Epidermal melanocyte (primary cell): ENCODE data around the gene ELAVL1.
"Not testable (repeated sequence)": the region's sequence is repeated elsewhere in the genome, so short reads cannot be mapped to it uniquely, and the experiment has no call there.

Experiments used
- DNase-seq: peaks from one replicate; pipeline ENCODE4 v3.0.0; 2011; ENCODE audit warnings: low spot score; ENCODE audit not compliant: insufficient read length

Gene ELAVL1

DNA sequence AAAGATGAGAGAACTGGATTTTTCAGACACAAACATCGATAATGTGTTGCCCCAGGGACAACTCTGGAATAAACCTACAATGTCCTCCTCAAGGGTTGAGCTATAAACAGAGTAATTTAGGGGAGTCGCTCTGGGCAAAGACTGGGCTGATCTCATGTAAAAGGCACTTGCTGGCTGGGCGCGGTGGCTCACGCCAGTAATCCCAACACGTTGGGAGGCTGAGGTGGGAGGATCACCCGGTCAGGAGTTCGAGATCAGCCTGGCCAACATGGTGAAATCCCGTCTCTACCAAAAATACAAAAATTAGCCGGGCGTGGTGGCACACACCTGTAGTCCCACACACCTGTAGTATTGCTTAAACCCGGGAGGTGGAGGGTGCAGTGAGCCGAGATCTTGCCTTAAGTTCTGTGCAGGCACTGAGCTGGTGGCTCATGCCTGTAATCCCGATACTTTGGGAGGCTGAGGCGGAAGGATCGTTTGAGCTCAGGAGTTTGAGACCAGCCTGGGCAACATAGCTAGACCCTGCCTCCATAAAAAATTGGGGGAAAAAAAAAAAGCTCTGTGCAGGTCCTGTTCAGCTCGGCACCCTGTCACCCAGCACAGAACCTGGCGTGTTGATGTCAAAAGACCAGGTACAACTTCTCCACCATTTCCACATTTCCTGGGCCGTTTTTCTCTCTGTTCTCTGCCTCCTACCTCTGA is 63.4 kb downstream of the ELAVL1 start:
- DNase-seq: no peak

DNA sequence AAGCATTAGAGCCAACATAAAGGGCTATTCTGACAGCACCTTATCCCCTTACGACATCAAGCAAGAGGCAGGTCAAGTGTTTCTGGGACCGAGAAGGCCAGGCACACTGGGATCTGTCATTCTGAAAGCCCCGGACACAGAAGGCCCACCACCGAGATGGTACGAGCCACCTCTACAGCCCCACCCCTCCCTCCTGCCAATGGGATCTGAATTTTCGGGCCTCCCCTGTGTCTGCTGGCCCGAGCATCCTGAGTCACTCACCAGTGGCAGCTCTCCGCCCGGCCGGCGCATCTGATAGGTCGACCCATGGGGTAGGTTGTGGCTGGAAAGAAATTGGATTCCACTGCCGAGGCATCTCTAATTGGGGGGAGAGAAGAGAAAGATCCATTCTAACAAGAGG is 64.6 kb downstream of the ELAVL1 start:
- no peak for DNase-seq

DNA sequence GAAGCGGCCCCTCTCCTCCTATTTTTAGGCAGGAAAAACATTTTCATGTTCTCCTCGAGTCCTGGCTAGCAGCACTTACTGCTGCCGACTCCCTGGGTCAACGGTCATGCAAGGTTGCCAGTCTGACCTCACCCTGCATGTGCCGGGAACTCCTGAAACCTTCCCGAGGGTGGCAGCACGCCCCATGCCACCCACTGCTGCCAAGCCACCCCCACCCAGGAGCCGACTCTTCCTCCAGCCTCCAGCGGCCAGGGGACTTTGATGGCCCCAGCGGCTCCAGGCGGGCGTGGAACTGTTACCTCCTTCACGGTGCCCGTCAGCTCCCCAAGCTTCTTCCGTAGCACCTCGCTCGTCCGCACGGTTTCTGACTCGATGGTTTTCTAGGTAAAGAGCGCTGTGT is 70.7 kb downstream of the ELAVL1 start:
- peak; percentile 5 for DNase-seq

DNA sequence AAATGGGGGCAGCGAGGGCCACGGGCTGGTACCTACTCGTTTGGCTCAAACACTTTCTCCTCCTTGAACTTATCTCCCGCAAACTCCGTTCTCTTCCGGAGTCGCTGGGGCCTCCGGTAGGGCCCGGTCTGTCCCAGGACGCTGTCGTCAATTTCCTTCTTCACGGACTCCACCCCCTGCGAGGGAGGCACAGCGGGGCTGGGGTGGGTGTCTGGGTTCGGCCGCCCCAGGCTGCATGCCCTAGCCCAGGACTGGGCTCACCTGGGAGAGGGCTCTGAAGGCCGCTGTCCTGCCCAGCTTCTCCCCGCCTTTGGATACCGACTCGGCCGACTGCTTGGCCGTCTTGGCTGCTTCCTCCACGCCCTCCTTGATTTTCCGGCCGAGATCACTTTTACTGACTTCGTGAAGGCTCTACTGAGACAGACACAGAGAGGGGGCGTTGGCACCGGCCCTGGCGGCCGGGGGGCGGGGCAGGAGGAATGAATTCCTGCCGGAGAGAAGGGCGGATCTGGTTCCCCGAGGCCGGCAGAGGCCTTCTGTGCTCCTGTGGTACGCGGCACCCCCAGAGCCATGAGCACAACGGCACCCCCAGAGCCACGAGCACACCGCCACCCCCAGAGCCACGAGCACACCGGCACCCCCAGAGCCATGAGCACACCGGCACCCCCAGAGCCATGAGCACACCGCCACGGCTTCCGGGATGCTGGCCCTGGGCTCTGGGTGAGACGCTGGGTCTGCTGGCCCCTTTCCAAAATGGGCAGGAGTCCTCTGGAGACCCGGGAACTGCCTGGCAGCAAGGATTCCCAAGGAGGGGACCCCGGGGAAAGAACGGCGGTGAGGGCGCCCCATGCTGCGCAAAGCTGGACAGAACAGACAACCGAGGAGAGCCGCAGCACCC is 71.4 kb downstream of the ELAVL1 start:
- no peak for DNase-seq

DNA sequence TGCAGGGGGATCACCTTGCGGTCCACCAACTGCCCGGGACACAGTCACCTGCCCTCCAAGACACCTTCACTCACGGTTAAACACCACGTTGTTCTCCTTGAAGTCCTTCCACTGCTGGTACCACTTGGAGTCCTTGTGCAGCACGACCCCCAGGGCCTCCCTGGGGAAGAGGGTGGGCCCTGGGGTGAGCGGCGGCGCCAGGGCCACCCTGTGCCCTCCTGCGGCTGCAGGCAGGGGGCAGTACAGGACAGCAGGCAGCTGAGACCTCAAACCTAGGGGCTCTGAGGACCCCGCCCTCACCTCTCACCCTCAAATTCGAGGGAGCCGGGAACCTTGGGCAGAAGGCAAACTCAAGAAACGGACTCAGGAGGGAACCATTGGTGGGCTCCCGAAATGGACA is 72.0 kb downstream of the ELAVL1 start:
- DNase-seq: no peak

DNA sequence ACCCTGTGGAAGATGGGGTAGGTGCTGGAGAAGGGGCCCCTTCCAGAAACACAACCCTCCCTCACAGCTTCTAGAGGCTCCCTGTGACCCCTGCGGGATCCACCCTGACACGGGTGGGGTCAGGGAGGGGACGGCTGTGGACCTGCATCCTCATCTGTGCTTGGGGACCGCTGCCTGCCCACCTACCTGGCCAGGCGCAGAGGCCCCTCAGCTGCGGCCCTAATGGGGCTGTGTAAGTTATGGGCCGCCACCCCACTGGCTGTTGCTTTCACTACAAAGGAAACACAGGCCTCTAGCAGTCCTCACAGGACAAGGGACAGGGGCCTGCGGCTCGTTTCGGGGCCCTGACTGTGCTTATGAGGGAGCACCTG is 72.5 kb downstream of the ELAVL1 start:
- DNase-seq: no peak

DNA sequence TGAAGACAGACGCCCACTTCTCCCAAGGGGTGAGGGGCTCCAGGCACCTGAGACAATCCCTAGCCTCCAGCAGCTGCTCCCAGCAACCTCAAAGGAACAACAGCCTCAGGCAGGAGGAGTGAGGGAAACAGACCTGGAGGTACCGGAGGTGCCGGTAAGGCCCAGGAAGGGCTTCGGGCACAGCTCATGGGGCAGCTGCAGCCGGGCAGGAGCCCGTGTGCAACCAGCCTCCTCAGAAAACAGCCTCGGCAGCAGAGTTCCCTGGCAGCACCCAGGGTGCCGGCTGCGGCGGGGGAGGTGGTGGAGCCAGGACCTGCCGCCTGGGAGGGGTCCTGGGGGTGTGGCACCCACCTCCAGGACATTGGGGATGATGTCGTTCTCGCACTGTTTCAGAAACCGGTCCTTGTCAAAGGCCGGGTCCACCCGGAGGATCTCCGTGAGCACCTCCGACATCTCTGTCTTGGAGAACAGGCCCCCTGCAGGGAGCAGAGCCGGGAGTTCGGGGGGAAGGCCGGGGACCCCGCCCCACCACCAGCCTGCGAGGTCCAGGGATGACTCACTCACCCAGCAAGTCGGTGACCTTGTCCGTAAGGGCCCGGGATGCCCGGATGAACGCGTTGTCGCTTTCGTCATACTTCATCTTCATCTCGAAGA is 73.0 kb downstream of the ELAVL1 start:
- no peak for DNase-seq

DNA sequence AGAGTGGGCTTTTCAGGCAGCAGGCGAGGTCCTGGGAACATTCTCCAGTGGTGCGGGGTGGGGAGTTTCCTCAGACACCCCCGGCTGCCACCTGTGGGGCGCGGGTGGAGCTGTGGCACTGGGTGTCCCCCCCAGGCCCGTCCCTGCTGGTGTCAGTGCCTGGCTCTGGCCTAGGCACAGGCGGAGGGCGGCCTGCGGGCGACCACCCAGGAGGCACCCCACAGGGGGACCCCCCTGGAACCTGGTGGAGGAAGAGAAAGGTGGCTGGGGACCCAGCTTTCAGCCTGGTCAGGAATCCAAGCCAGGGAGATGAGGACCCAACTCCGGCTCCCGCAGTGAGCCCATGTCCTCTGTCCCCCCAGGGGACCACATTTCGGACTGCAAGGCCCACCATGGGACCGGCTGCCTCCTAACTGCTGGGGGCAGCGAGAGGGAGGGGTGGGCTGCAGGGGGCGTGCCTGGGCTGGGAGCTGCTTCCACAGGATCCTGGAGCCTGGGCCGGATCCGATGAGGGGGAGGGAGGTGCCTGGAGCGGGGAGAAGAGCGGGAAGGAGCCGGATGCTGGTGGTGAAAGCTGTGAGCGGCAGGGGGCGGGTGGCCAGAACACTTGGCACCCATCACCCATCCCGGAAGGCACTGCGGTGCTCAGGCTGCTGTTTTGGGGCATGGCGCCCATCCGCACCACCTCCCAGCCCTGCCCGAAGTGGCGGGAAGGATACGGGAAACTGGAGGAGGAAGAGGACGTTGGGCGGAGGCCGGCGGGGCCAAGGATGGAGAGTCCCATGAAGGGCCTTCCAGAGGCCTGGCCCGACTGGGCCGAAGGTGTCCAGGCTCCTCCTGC is 74.0 kb downstream of the ELAVL1 start:
- no peak for DNase-seq

DNA sequence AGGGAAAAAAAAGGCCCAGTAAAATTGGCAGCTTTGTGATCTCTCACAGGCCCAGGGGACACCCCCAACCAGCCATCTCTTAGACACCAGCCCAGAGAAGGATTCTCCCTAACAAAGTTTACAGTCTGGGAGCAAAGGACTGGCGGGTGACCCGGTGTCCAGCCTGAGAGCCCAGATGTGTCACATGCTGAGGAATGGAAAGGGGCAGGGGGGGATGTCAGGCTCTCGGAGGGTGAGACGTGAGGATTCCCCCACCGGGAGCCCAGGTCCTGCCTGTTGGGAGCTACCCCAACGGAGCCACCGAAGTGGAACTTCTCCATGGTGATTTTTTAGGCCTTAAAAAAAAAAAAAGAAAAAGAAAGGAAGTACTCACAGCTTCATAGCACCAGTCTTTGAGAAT is 74.7 kb downstream of the ELAVL1 start:
- DNase-seq: peak; percentile 9

DNA sequence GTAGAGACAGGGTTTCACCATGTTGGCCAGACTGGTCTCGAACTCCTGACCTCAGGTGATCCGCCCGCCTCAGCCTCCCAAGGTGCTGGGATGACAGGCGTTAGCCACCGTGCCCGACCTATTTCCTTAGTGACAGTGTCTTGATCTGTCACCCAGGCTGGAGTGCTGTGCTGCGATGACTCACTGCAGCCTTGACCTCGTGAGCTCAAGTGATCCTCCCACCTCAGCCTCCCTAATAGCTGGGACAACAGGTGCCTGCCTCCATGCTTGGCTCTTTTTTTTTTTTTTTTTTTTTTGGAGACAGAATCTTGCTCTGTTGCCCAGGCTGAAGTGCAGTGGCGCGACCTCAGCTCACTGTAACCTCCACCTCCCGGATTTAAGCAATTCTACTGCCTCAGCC is 75.4 kb downstream of the ELAVL1 start:
- DNase-seq: not testable (repeated sequence)

DNA sequence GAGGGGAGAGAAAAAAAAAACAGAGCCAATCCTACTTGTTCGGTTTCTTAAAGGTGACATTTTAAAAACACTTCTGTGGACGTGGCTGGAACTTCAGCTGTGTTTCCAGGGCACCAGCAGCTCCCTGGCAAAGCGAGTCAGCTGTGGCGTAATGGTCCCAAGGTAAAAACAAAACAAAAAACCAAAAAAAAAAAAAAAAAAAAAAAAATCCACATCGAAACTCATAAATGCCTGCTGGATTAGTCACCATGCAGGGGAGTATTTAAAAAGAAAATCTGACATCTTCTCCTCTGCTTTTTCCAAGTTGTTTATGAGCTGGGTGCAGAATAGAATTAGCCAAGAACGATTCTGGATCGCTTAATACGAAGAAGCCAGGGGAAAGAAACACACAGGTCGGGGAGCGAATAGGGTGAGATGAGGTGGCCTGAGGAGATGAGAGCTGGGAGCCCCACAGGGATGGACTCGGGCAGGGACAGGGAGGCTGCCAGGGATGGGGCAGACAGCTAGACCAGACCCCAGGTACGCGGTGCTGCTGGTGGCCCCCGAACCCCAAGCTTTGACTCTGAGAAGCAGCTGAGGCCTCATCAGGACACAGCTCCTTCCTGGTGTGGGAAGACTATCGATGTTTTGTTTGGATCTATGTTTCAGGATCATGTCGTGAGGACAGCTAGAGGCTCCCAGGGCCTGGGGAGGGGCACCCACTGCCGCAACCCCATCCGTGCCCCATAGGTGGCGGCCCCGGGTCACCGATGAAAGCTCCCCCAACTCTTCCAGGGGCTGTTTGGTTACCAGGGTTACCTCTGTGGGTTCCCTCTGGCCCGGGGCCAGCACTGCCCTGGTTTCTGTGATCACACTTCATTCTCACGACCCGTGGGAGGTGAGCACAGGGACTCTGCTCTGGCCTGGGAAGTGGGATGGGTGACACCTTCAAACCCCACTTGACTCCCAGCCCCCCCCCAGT is 76.4 kb downstream of the ELAVL1 start:
- peak; percentile 37 for DNase-seq

DNA sequence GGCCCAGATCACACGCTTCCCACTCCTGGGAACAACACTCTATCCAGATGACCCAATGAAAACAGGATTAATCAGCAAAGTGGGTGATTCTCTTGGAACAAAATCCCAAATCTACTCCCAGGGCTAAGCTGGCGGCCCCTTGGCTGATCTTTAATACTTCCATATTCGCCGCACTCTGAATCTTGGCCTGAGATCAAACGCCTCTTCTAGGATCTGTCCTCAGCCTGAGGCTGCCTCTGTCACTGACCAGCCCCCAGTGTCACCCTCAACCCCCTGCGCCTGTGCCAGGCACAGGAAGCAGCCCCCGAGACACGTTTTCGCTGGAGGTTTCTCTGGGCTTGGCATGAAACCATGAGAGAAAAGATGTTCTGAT is 77.1 kb downstream of the ELAVL1 start:
- no peak for DNase-seq

DNA sequence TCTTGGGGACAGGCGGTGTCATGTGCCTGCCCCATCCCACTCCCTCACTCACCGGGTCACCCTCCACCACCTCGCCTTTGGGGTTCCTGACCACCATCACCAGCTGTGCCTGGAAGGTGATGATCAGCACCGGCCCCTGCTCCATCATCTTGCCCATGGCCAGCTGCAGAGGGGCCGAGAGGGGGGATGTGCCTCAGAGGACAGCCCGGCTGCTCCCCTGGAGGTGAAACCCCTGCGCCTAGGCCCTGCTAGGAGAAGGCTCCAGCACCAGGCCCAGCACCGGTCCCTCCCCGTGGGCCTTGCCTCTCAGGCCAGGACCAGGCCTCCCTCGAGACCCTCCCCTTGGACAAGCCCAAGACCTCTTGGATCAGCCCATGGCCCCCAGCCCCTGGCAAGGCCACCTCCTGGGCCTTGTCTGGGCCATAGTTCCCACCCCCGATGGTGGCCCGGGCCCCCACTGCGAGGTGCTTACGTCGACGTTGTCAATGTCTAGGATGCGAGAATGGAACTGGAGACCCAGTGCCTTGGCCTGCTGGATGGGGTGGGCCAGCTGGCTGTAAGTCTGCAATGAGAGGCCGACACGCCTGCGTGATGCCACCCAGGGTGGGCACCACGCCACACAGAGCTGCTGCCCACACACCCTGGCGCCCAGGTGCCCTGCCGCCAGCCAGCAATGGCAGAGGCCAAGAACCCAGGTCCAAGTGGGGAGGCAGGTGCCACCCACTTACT is 77.7 kb downstream of the ELAVL1 start:
- peak; percentile 7 for DNase-seq

DNA sequence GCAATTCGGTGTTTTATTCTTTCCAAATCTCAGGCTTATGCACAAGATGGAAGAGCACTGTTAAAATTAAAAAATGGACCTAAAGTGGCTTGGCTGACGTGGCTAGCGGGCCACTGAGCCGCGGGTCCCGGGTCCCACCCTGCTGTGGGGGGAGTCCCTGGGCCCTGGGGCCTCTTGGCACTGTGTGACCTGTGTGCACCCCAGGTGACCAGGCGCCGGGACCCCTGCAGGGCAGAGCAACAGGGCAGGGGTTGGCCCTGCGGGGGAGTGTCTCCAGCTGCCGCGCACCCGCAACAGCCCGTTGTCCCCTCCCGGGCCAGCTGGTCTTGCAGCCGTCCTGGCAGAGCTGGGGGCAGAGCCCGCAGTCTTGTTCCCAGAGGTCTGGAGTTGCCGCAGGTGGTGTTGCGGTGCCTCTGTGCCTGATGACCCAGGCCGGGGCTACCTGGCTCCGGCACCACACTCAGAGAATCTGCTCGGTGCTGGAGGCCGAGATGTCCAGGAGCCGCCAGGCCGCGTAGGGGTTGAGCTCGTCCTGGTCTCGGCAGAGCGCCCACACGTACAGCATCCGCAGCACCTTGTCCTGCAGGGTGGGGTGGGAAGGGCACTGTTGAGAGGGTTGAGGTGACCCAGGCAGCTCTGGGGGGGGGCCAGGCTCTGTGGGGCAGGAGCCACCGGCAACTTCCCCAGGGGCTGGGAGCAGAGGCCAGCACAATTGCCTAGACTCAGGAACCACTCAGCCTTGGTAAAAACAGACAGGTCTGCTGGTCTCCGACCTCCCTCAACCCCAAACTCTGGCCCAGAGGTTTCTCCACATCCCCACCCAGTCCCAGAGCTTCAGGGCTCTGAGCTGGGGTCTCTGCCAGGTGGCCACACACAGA is 78.5 kb downstream of the ELAVL1 start:
- DNase-seq: peak; percentile 6

DNA sequence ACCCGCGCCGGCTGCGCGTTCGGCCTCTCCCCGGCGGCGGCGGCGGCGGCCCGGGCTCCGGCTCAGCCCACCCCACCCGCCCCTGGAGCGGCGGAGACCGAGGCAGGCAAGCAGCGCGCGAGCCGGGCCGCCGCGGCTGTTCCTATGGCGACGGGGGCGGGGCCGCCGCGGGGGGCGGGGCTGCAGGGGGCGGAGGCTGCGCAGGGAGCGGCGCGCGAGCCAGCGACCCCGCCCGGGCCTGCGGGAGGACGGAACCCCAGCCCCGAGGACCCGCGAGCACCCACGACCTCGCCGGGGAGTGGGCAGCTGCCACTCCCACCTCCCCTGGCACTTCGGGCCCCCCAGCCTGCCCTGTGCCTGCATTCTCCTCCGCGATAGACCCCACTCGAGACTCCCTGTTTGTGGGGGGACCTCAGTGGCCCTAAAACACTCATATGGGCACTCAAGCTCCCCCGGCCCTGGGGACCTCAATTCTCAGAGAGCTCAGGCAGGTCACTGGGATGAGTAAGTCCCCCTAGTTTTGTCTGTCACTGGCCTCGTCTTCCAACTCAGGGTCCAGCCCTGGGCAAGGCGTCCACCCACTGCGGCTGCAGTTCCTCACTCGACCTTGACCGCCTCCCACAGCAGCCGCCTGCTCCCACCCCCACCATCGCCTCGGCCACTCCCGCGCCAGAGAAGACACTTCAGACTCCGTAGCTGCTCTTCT is 79.3 kb downstream of the ELAVL1 start, which contains the start of gene CTXN1:
TSS of gene CTXN1 (minus strand) at position 115 of the 706 bp plus-strand sequence. CDS start 597 bp downstream, outside the sequence.
- peak; percentile 69 for DNase-seq

DNA sequence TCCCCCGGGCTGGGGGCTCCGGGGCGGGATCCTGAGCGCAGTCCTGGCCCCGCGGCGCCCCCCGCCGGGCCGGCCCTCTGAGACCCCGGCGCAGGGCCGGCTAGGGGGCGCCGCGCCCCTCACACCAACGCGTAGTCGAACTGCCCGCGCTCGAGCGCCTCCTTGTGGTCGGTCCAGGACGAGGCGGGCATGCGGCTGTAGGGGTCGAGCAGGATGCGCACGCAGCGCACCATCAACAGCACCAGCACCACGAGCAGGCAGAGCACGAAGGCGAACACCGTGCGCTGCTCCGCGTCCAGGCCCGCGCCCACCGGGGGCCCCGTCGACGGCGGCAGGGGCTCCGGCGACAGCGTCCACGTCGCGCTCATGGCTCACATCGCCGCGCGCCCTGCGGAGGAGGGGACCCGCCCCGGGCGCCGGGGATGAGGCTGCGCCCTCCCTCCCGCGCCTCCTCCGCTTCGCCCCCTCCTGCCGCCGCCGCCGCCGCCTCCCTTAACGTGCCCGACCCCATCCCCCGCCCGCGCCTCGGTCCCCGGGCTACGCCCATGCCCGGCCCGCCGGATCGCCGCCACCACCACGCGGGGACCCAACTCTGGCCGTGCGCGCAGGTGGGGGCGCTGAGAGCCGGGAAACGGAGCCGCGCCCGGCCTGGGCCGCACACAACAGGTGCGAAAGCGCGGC is 80.1 kb downstream of the ELAVL1 start:
- DNase-seq: peak; percentile 79

DNA sequence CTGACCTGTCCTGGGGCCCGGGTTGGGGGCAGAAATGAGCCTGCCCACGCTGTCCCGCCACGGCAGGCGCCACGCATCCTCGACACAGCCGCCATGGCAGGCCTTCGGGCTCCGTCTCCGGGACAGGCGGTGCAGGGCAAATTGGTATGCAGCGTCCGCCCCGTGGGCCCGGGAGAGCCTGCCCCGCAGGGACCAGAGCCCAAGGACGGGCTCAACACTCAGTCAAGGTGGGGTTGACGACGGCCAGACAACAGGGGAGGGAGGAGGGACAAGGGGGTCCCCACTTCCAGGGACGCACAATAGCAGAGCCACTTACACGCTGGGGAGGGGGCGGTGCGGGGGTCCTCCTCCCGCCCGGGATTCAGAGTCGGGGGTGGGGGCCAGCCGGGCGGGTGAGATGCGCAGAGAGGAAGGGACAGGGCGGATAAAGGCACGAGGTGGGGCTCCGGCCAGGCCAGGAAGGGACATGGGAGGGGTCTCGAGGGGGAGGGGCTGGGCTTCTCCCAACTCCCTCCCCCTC is 80.7 kb downstream of the ELAVL1 start:
- no peak for DNase-seq
